Loucy (cell line): ENCODE data around the gene CD37.

Experiments used
- H2AFZ ChIP-seq: fragments of 200-600 bp; sonication (generic); 2 replicates; pipeline ENCODE4 v1.6.0; 2016; ENCODE audit warnings: antibody characterized with exemption, mild to moderate bottlenecking, low read length, moderate library complexity
- H3F3A ChIP-seq: fragments of 200-600 bp; 2 replicates; pipeline ENCODE4 v1.6.0; 2016; ENCODE audit warnings: antibody characterized with exemption, low read depth, mild to moderate bottlenecking
- H3K27me3 ChIP-seq: fragments of 200-600 bp; sonication (generic); 2 replicates; pipeline ENCODE4 v1.6.1; 2014; ENCODE audit warnings: low read length, mild to moderate bottlenecking; ENCODE audit not compliant: insufficient read depth, poor library complexity, severe bottlenecking
- H3K36me3 ChIP-seq: fragments of 200-600 bp; sonication (generic); 2 replicates; pipeline ENCODE4 v1.6.1; 2016; ENCODE audit warnings: low read length; ENCODE audit not compliant: insufficient read depth
- H3K4me1 ChIP-seq: fragments of 200-600 bp; sonication (generic); 2 replicates; pipeline ENCODE4 v1.5.1; 2014; ENCODE audit warnings: low read length, mild to moderate bottlenecking; ENCODE audit not compliant: insufficient read depth, poor library complexity, severe bottlenecking
- H3K4me2 ChIP-seq: fragments of 200-600 bp; sonication (generic); 2 replicates; pipeline ENCODE4 v1.6.0; 2014; ENCODE audit warnings: antibody characterized with exemption, low read length, low read depth, mild to moderate bottlenecking; ENCODE audit not compliant: poor library complexity, severe bottlenecking
- H3K4me3 ChIP-seq: fragments of 200-600 bp; sonication (generic); 2 replicates; pipeline ENCODE4 v1.5.1; 2014; ENCODE audit warnings: low read length, mild to moderate bottlenecking, mixed read lengths; ENCODE audit not compliant: poor library complexity, severe bottlenecking
- H3K79me2 ChIP-seq: fragments of 200-600 bp; sonication (generic); 2 replicates; pipeline ENCODE4 v1.6.1; 2014; ENCODE audit warnings: low read length; ENCODE audit not compliant: insufficient read depth
- H3K9ac ChIP-seq: fragments of 200-600 bp; sonication (generic); 2 replicates; pipeline ENCODE4 v1.6.0; 2014; ENCODE audit warnings: mild to moderate bottlenecking, low read depth, low read length, moderate library complexity; ENCODE audit not compliant: poor library complexity, severe bottlenecking
- H3K9me2 ChIP-seq: fragments of 200-600 bp; sonication (generic); replicated peaks from 2 replicates; pipeline ENCODE4 v1.6.1; 2016; ENCODE audit warnings: low read depth, low read length, mixed read lengths
- H3K9me3 ChIP-seq: fragments of 200-600 bp; sonication (generic); 2 replicates; pipeline ENCODE4 v1.6.1; 2014; ENCODE audit warnings: mild to moderate bottlenecking, antibody characterized with exemption, low read length, low read depth; ENCODE audit not compliant: insufficient read depth
- H4K20me1 ChIP-seq: fragments of 200-600 bp; sonication (generic); 2 replicates; pipeline ENCODE4 v1.6.0; 2014; ENCODE audit warnings: antibody characterized with exemption, low read length, mild to moderate bottlenecking; ENCODE audit not compliant: insufficient read depth, poor library complexity, severe bottlenecking
- EZH2phosphoT487 ChIP-seq: fragments of 200-600 bp; IDR thresholded peaks from 2 replicates; pipeline ENCODE4 v1.6.1; 2018; ENCODE audit warnings: antibody characterized with exemption, mild to moderate bottlenecking, moderate library complexity, borderline replicate concordance
- TF ChIP-seq, protein P1 (sequence below): fragments of 200-600 bp; sonication (generic); conservative IDR thresholded peaks from 2 replicates; pipeline ENCODE4 v1.5.1; 2014; ENCODE audit warnings: mild to moderate bottlenecking, antibody characterized with exemption, low read length

The CD37 gene

DNA sequence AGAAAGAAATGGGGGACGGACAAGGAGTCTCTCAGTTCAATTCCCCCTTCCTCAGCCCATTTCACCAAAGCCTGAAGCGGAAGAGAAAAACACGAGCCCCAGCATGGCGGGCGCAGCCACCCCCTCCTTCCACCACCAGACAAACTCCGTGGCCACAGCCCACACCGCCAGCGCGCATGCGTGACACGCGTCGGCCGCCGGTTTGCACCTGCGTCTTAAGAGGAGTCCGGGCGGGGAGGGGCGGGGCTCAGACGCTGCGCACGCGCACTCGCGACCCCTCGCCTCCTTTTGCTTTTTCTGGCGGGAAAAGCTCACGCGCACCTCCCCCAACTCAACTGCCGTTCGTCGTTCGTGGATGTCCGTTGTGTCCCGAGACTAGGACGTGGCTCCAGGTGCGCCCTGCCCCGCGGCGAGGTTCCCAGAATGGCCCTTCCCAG lies 52.7 kb downstream of the CD37 start, which contains the start of gene KASH5:
TSS of gene KASH5 (plus strand) at position 314 of the 437 bp plus-strand sequence. CDS start 2,635 bp downstream, outside the sequence.
- no peak for TF ChIP-seq EZH2phosphoT487
- TF ChIP-seq, protein P1, sequence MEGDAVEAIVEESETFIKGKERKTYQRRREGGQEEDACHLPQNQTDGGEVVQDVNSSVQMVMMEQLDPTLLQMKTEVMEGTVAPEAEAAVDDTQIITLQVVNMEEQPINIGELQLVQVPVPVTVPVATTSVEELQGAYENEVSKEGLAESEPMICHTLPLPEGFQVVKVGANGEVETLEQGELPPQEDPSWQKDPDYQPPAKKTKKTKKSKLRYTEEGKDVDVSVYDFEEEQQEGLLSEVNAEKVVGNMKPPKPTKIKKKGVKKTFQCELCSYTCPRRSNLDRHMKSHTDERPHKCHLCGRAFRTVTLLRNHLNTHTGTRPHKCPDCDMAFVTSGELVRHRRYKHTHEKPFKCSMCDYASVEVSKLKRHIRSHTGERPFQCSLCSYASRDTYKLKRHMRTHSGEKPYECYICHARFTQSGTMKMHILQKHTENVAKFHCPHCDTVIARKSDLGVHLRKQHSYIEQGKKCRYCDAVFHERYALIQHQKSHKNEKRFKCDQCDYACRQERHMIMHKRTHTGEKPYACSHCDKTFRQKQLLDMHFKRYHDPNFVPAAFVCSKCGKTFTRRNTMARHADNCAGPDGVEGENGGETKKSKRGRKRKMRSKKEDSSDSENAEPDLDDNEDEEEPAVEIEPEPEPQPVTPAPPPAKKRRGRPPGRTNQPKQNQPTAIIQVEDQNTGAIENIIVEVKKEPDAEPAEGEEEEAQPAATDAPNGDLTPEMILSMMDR: no peak
- Histone ChIP-seq H2AFZ (no peak within 1 kb of the TSS), H3K9ac (no peak within 1 kb of the TSS)

DNA sequence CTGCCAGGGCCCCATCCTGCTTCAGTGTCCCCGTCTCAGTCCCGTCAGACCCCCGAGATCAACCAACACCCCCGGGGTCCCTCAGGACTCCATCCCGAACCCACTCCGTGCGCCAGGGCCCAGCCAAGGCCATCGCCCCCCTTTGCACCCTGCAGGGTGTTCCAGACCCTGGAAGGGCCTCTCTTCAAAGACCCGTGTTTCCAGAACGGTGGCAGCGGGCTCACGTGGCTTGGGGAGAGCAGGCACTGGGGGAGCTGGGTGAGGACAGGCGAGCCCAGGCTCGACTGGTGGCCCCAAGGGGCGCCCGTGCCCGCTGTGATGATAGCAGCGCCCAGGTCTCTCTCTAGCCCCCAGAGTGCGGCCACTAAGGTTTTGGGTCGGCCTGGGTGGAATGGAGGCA lies 54.2 kb downstream of the CD37 start:
- no peaks in the 10 kb centered on the region for H3K79me2 ChIP-seq
- no peaks in the 10 kb centered on the region for H4K20me1 ChIP-seq
- TF ChIP-seq EZH2phosphoT487: no peak
- TF ChIP-seq, protein P1: no peak
- H3K9me2 ChIP-seq: no peaks in the 10 kb centered on the region
- H3K9me3 ChIP-seq: no peaks in the 10 kb centered on the region
- no peaks in the 10 kb centered on the region for H3K36me3 ChIP-seq
- no peak overlapping the region for H2AFZ ChIP-seq
- H3K4me1 ChIP-seq: peaks cover 16% of the 10 kb centered on the region
- no peak overlapping the region for H3K4me2 ChIP-seq
- no peak overlapping the region for H3K4me3 ChIP-seq
- H3F3A ChIP-seq: no peaks in the 10 kb centered on the region; the same call in 1 of the 2 replicates
- no peaks in the 10 kb centered on the region for H3K27me3 ChIP-seq
- no peak overlapping the region for H3K9ac ChIP-seq

More for the DNA sequence above, 52.7 kb downstream of the CD37 start, which contains the start of gene KASH5:
- no peaks in the 10 kb centered on the region for H3K9me3 ChIP-seq
- no peaks in the 10 kb centered on the region for H3K9me2 ChIP-seq
- H3K4me2 ChIP-seq: no peak within 1 kb of the TSS
- no peaks in the 10 kb centered on the region for H3K79me2 ChIP-seq
- H4K20me1 ChIP-seq: no peaks in the 10 kb centered on the region
- no peak within 1 kb of the TSS for H3K4me3 ChIP-seq
- no peaks in the 10 kb centered on the region for H3K36me3 ChIP-seq
- no peaks in the 10 kb centered on the region; the same call in 1 of the 2 replicates for H3F3A ChIP-seq
- H3K4me1 ChIP-seq: peaks cover 16% of the 10 kb centered on the region
- no peaks in the 10 kb centered on the region for H3K27me3 ChIP-seq
